K562 (cell line): ENCODE data around the gene SHB. TPM values are rescaled to one million over a fixed set of nuclear protein-coding genes. Genes with fewer than 3 reads are reported as not detected.

ENCODE experiments used
- ATAC-seq: fragments of 200-7000 bp; cut with Tn5 transposase; 3 replicates; pipeline ENCODE4 v1.9.1; 2020; ENCODE audit warnings: moderate library complexity
- BruUV-seq: library from RNA; stranded (reverse); fragments of 400-500 nt; replicated peaks from 2 replicates; lab custom pipeline; 2021; lab: Mats Ljungman, UMichigan
- CTCF ChIA-PET: fragments of 300-600 bp; formaldehyde crosslinking; extraction: SDS; loops from one replicate; lab custom pipeline; 2021; ENCODE audit warnings: low intra/inter-chr PET ratio; lab: Yijun Ruan, JAX
- POLR2A ChIA-PET: fragments of 300-600, 350-650 bp; sonication (Branson Sonifier 250); formaldehyde crosslinking; extraction: SDS; loops from one replicate; lab custom pipeline; 2021; ENCODE audit warnings: antibody characterized with exemption, inconsistent platforms; lab: Yijun Ruan, JAX
- DNase-seq, 4 experiments: peaks; one replicate each; pipeline versions ENCODE4 v3.0.0 to v3.0.0-alpha.2; 2011 to 2018; ENCODE audit warnings: low spot score in 3 of 4, mixed read lengths in 3 of 4; ENCODE audit errors: extremely low read depth in 1 of 4
- FAIRE-seq: peaks from 2 replicates; lab custom pipeline; 2011; peaks lifted over from hg19 to GRCh38; lab: Jason Lieb, UNC
- H2AFZ ChIP-seq: 2 replicates; pipeline ENCODE4 v1.6.0; 2011; ENCODE audit warnings: low read depth, low read length, control low read depth, inconsistent platforms
- H3K27ac ChIP-seq: fragments of 200-600 bp; 3 replicates; pipeline ENCODE4 v1.8.0; 2011; ENCODE audit warnings: low read depth, mild to moderate bottlenecking, control low read depth, inconsistent platforms, low read length, moderate library complexity, mixed read lengths; ENCODE audit errors: extremely low read depth
- H3K27me3 ChIP-seq, 2 experiments: fragments of 300-600 bp in 1 of 2; 2 replicates in 1 of 2; 3 replicates in 1 of 2; pipeline versions ENCODE4 v1.6.0 to v1.8.0; 2011; ENCODE audit warnings: inconsistent platforms in 2 of 2, low read length in 2 of 2, mild to moderate bottlenecking in 1 of 2, mixed read lengths in 1 of 2, moderate library complexity in 1 of 2; ENCODE audit not compliant: control insufficient read depth in 2 of 2, insufficient read depth in 2 of 2
- H3K36me3 ChIP-seq: fragments of 300-600 bp; 3 replicates; pipeline ENCODE4 v1.8.0; 2011; ENCODE audit warnings: mild to moderate bottlenecking, low read length, inconsistent platforms; ENCODE audit not compliant: control insufficient read depth, insufficient read depth
- H3K4me1 ChIP-seq, 2 experiments: fragments of 200-600 bp in 1 of 2; replicated peaks in 1 of 2; 2 replicates in 1 of 2; 3 replicates in 1 of 2; pipeline versions ENCODE4 v1.5.1 to v1.8.0; 2011; ENCODE audit warnings: inconsistent platforms in 2 of 2, low read length in 2 of 2, mild to moderate bottlenecking in 1 of 2, mixed read lengths in 1 of 2, moderate library complexity in 1 of 2; ENCODE audit not compliant: control insufficient read depth in 2 of 2, insufficient read depth in 2 of 2
- H3K4me2 ChIP-seq: 2 replicates; pipeline ENCODE4 v1.6.1; 2011; ENCODE audit warnings: low read length, control low read depth, inconsistent platforms, mixed read lengths; ENCODE audit not compliant: insufficient read depth
- H3K4me3 ChIP-seq: fragments of 200-600 bp; sonication (generic), shearing (Covaris generic); 2 replicates; pipeline ENCODE4 v1.5.1; 2016; ENCODE audit warnings: control low read depth, inconsistent platforms
- H3K79me2 ChIP-seq: fragments of 200-600 bp; 3 replicates; pipeline ENCODE4 v1.8.0; 2011; ENCODE audit warnings: low read length, inconsistent platforms; ENCODE audit not compliant: control insufficient read depth, insufficient read depth
- H3K9ac ChIP-seq, 2 experiments: 2 replicates each; pipeline versions ENCODE4 v1.6.0 to v1.6.1; 2011; ENCODE audit warnings: low read depth in 2 of 2, low read length in 2 of 2, control low read depth in 1 of 2, inconsistent platforms in 1 of 2, mild to moderate bottlenecking in 1 of 2, mixed read lengths in 1 of 2; ENCODE audit not compliant: insufficient read depth in 1 of 2
- H3K9me1 ChIP-seq: one replicate; pipeline ENCODE4 v1.6.0; 2011; ENCODE audit warnings: inconsistent platforms, mild to moderate bottlenecking, low read length, moderate library complexity; ENCODE audit not compliant: control insufficient read depth, insufficient read depth
- H3K9me3 ChIP-seq: replicated peaks from 2 replicates; pipeline ENCODE4 v1.5.1; 2011; ENCODE audit warnings: low read depth, low read length, inconsistent platforms; ENCODE audit not compliant: control insufficient read depth, insufficient read depth
- H4K20me1 ChIP-seq: replicated peaks from 2 replicates; pipeline ENCODE4 v1.6.1; 2011; ENCODE audit warnings: low read length, inconsistent platforms, mixed read lengths; ENCODE audit not compliant: control insufficient read depth, insufficient read depth
- E2F8 ChIP-seq: fragments of 450-650 bp; IDR thresholded peaks from 2 replicates; pipeline ENCODE4 v1.7.1; 2018; ENCODE audit warnings: mild to moderate bottlenecking, low read depth; ENCODE audit not compliant: partially characterized antibody
- ILK ChIP-seq: fragments of 450-650 bp; IDR thresholded peaks from 2 replicates; pipeline ENCODE4 v1.6.1; 2016; ENCODE audit warnings: missing genetic modification characterization, low read depth, mild to moderate bottlenecking, missing compliant biosample characterization, moderate library complexity, borderline replicate concordance
- RBM34 ChIP-seq: fragments of 200-400 bp; formaldehyde crosslinking; IDR thresholded peaks from 2 replicates; pipeline ENCODE4 v1.6.1; 2018; ENCODE audit warnings: low read length, borderline replicate concordance; ENCODE audit not compliant: insufficient read depth
- ZNF324 ChIP-seq: fragments of 250-450 bp; sonication (Bioruptor Pico); IDR thresholded peaks from 2 replicates; pipeline ENCODE4 v1.4.0; 2020; ENCODE audit warnings: mild to moderate bottlenecking
- WGBS: fragments of 100-300 bp; shearing (Covaris generic); methylation state at CpG from one replicate; pipeline ENCODE4 v1.1.6; 2016; ENCODE audit warnings: low coverage, mixed read lengths; ENCODE audit not compliant: insufficient coverage; ENCODE audit errors: missing lambda C conversion rate; 5-methylcytosine and 5-hydroxymethylcytosine counted together
- in situ Hi-C: fragments of 300-500 bp; cut with MboI; formaldehyde crosslinking; loops from 4 replicates; pipeline ENCODE4 v1.15.0; 2018; ENCODE audit warnings: inconsistent platforms, mixed read lengths
- intact Hi-C: fragments of 100-400 bp; cut with micrococcal nuclease; formaldehyde crosslinking; loops from 2 replicates; pipeline ENCODE4 v1.14.2; 2022
- polyA plus RNA-seq, 8 experiments: library from polyadenylated mRNA; depleted of rRNA in 4 of 8; stranded (reverse) in 5 of 8; unstranded in 3 of 8; fragments of >200 nt; fragmentation: Nextera tagmentation in 2 of 8; fragmentation: Illumina TruSeq in 1 of 8; extraction: Ambion mirVana in 2 of 8; extraction: Trizol in 1 of 8; gene quantifications; 2 replicates each; pipeline versions ENCODE4 v1.2.1 to v1.2.3, GENCODE V29; 2011 to 2014; ENCODE audit warnings: inconsistent platforms in 1 of 8, missing spikeins in 1 of 8
- total RNA-seq, 7 experiments: library from RNA; depleted of rRNA in 6 of 7; stranded (reverse); fragments of >200 nt in 6 of 7; fragmentation: Illumina TruSeq in 2 of 7; extraction: Trizol in 2 of 7; gene quantifications; 2 replicates each; pipeline versions ENCODE4 v1.2.1 to v1.2.3, GENCODE V29; 2011 to 2021; ENCODE audit warnings: low replicate concordance in 1 of 7
- TF ChIP-seq, protein P1 (sequence below), 2 experiments: fragments of 450-650 bp in 1 of 2; sonication (generic) in 1 of 2; formaldehyde crosslinking in 1 of 2; IDR thresholded peaks; 2 replicates each; pipeline versions ENCODE4 v1.7.1 to v1.9.0; 2016 to 2022; ENCODE audit warnings: inconsistent platforms in 1 of 2, mild to moderate bottlenecking in 1 of 2, missing genetic modification reagents in 1 of 2

Gene SHB
- total and polyA plus RNA-seq, 9 of the 15 experiments (the other 6 are each of a cell fraction or from before 2014, with no cell fraction given), result 0.78 to 16.0 (median 5.3) TPM

GRCh38 chr9:37964740-37965081 is 104.3 kb downstream of the SHB start (continued):
- no peak for TF ChIP-seq RBM34

- Histone ChIP-seq H3K79me2 (no peaks in the 10 kb centered on the region), H3K27me3 (no peaks in the 10 kb centered on the region), H3K27ac (no peak overlapping the region), H3K9ac (no peak overlapping the region), H3K9me3 (no peaks in the 10 kb centered on the region), H3K4me2 (no peak overlapping the region), H4K20me1 (peaks cover 9% of the 10 kb centered on the region), H2AFZ (no peak overlapping the region), H3K4me1 (peaks cover 8 to 10% of the 10 kb centered on the region in 2 experiments), H3K4me3 (no peak overlapping the region), H3K9me1 (peaks cover 7% of the 10 kb centered on the region), H3K36me3 (no peaks in the 10 kb centered on the region)
- FAIRE-seq (no peak), ATAC-seq (no peak), DNase-seq (no peak)
- BruUV-seq, result no TSS peak
- 56% methylated on average over 15 of the region's 15 CpGs for WGBS
- ChIA-PET CTCF (no interaction called here), POLR2A (no interaction called here)
- in situ Hi-C loops (no loop called here), intact Hi-C loops (no loop called here)
- no peak for TF ChIP-seq E2F8
- no peak for TF ChIP-seq ILK (tag)
- TF ChIP-seq ZNF324, result no peak
- TF ChIP-seq, protein P1, sequence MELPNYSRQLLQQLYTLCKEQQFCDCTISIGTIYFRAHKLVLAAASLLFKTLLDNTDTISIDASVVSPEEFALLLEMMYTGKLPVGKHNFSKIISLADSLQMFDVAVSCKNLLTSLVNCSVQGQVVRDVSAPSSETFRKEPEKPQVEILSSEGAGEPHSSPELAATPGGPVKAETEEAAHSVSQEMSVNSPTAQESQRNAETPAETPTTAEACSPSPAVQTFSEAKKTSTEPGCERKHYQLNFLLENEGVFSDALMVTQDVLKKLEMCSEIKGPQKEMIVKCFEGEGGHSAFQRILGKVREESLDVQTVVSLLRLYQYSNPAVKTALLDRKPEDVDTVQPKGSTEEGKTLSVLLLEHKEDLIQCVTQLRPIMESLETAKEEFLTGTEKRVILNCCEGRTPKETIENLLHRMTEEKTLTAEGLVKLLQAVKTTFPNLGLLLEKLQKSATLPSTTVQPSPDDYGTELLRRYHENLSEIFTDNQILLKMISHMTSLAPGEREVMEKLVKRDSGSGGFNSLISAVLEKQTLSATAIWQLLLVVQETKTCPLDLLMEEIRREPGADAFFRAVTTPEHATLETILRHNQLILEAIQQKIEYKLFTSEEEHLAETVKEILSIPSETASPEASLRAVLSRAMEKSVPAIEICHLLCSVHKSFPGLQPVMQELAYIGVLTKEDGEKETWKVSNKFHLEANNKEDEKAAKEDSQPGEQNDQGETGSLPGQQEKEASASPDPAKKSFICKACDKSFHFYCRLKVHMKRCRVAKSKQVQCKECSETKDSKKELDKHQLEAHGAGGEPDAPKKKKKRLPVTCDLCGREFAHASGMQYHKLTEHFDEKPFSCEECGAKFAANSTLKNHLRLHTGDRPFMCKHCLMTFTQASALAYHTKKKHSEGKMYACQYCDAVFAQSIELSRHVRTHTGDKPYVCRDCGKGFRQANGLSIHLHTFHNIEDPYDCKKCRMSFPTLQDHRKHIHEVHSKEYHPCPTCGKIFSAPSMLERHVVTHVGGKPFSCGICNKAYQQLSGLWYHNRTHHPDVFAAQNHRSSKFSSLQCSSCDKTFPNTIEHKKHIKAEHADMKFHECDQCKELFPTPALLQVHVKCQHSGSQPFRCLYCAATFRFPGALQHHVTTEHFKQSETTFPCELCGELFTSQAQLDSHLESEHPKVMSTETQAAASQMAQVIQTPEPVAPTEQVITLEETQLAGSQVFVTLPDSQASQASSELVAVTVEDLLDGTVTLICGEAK (IDR thresholded peaks at IDR 0.05), result no peak
- TF ChIP-seq, protein P1 (CRISPR knock-in tag; IDR thresholded peaks at IDR 0.05), result no peak
These were observed 104.9 kb downstream of the SHB start for GRCh38 chr9:37963936-37964739.
